ENCODE data around the gene SERPINA7. TPM values are rescaled to one million over a fixed set of nuclear protein-coding genes. Genes with fewer than 3 reads are reported as not detected.

SERPINA7 gene
- total and polyA plus RNA-seq, 2 of the 8 experiments (the other 6 are each of a cell fraction or from before 2014, with no cell fraction given), result not detected

DNA sequence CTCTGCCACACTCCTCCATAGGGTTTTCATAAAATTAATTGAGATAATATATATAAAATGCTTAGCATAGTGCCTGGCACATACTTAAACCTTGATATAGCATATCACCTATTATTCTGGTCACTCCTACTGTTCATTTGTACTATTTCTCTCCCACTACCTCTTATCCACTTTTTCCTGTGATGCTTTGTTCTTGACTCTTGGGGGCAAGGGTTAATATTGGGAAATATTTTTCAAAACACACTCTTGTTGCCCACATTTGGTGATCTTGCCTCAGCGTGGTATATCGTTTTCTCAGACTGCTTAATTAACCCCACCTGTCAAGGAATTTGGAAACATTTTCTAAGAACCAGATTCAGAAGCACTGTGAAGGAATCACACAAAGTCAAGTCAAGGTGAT lies 16.3 kb downstream of the SERPINA7 start:
- Histone ChIP-seq H2BK120ac (replicated peaks; ENCODE audit: low read depth, low read length) (no peak overlapping the region), H3K23ac (ENCODE audit: insufficient read length) (no peak overlapping the region), H3K4me2 (ENCODE audit: insufficient read depth in 1 of 2, low read depth in 2 of 2, low read length in 2 of 2) (no peak overlapping the region), H2BK5ac (ENCODE audit: low read depth, low read length) (no peak overlapping the region), H3K79me1 (ENCODE audit: low read depth, low read length) (no peaks in the 10 kb centered on the region), H2BK12ac (ENCODE audit: low read depth, low read length) (no peak overlapping the region), H3K27me3 (replicated peaks in 1 of 4; ENCODE audit: control insufficient read depth in 3 of 4, extremely low read depth in 1 of 4, insufficient read depth in 3 of 4, low read length in 3 of 4) (no peaks in the 10 kb centered on the region), H2BK20ac (ENCODE audit: low read length) (no peak overlapping the region), H3K56ac (replicated peaks; ENCODE audit: insufficient read length, low read depth, low read length) (no peak overlapping the region), H3K36me3 (ENCODE audit: control insufficient read depth in 2 of 4, insufficient read depth in 4 of 4, low read length in 3 of 4) (no peaks in the 10 kb centered on the region), H3K4ac (replicated peaks; ENCODE audit: insufficient read length, low read depth, low read length) (no peak overlapping the region), H3K14ac (ENCODE audit: insufficient read length) (no peak overlapping the region), H3K79me2 (ENCODE audit: control insufficient read depth in 1 of 2, insufficient read depth in 2 of 2, low read length in 2 of 2) (no peaks in the 10 kb centered on the region), H4K8ac (ENCODE audit: extremely low read depth, insufficient read depth, low read length) (no peak overlapping the region), H4K20me1 (replicated peaks in 1 of 2; ENCODE audit: control insufficient read depth in 1 of 2, insufficient read depth in 2 of 2, low read length in 2 of 2) (no peaks in the 10 kb centered on the region), H2BK15ac (ENCODE audit: low read length) (no peak overlapping the region), H4K5ac (ENCODE audit: insufficient read length, low read depth, low read length) (no peak overlapping the region), H3K18ac (ENCODE audit: extremely low read depth, low read length) (no peak overlapping the region), H4K91ac (replicated peaks; ENCODE audit: insufficient read length, low read length) (no peak overlapping the region), H3K27ac (ENCODE audit: low read depth, low read length) (no peak overlapping the region), H3K9ac (replicated peaks in 1 of 4; ENCODE audit: extremely low read depth in 1 of 4, low read depth in 3 of 4, low read length in 3 of 4) (no peak overlapping the region), H3K23me2 (ENCODE audit: low read depth, low read length) (no peaks in the 10 kb centered on the region), H3K9me3 (ENCODE audit: insufficient read depth in 2 of 2, low read depth in 1 of 2, low read length in 1 of 2) (no peaks in the 10 kb centered on the region; a peak in 1 of 4 replicates), H2AK5ac (ENCODE audit: low read depth, low read length) (no peak overlapping the region), H3K4me3 (ENCODE audit: extremely low read depth in 1 of 4, insufficient read depth in 2 of 4, low read depth in 3 of 4, low read length in 4 of 4) (no peak overlapping the region), H2AFZ (ENCODE audit: low read length) (no peak overlapping the region), H3K4me1 (replicated peaks in 1 of 4; ENCODE audit: control insufficient read depth in 3 of 4, insufficient read depth in 4 of 4, low read length in 3 of 4) (no peaks in the 10 kb centered on the region)
- no peak for TF ChIP-seq CBX5 (IDR thresholded peaks at IDR 0.05; ENCODE audit: low read depth, low read length)
- no peak for TF ChIP-seq RBBP5 (IDR thresholded peaks at IDR 0.05; ENCODE audit: borderline replicate concordance, low read depth, low read length)
- TF ChIP-seq GABPA (IDR thresholded peaks at IDR 0.05; ENCODE audit: borderline replicate concordance, insufficient read depth, low read length), result no peak
- no peak for DNase-seq (ENCODE audit: low read depth in 1 of 2, low spot score in 2 of 2)
- POLR2A ChIA-PET (ENCODE audit: partially characterized antibody), result no interaction called here
- CTCF ChIA-PET (ENCODE audit: partially characterized antibody), result no interaction called here
- no peak for FAIRE-seq
- WGBS, 2 experiments (ENCODE audit: extremely low coverage in 1 of 2, insufficient coverage in 1 of 2, insufficient read length in 1 of 2, insufficient replicate concordance in 2 of 2, low coverage in 1 of 2, low lambda C conversion rate in 2 of 2, missing lambda C conversion rate in 1 of 2), result 92% methylated on average over 2 of the region's 2 CpGs; no CpG with 5 or more reads in 1 of the 2 experiments
